IPS-11a (cell line): ENCODE results near the gene CDYL.

Experiments
- H3K4me3 ChIP-seq: one replicate; pipeline ENCODE4 v1.5.1; 2013; ENCODE audit warnings: low read depth, low read length, control low read depth

The CDYL gene

GRCh38 chr6:4957521-4958231, 181.5 kb downstream of the CDYL start:
- H3K4me3 ChIP-seq = no peak overlapping the region

GRCh38 chr6:4958624-4959023, 182.4 kb downstream of the CDYL start:
- no peak overlapping the region for H3K4me3 ChIP-seq

- no peak overlapping the region for H3K4me3 ChIP-seq
These were observed 185.3 kb downstream of the CDYL start for GRCh38 chr6:4961322-4962168.

- no peak overlapping the region for H3K4me3 ChIP-seq
These were observed 186.7 kb downstream of the CDYL start for GRCh38 chr6:4962905-4963304.

GRCh38 chr6:4964675-4965561, 188.7 kb downstream of the CDYL start:
- H3K4me3 ChIP-seq = no peak overlapping the region

GRCh38 chr6:4965562-4966389, 189.6 kb downstream of the CDYL start:
- H3K4me3 ChIP-seq = no peak overlapping the region

- no peak overlapping the region for H3K4me3 ChIP-seq
These were observed 191.3 kb downstream of the CDYL start for GRCh38 chr6:4967301-4968030.

GRCh38 chr6:4969609-4970285, 193.5 kb downstream of the CDYL start:
- H3K4me3 ChIP-seq = no peak overlapping the region

- H3K4me3 ChIP-seq = no peak overlapping the region
These were observed 194.7 kb downstream of the CDYL start for GRCh38 chr6:4970739-4971395.

- no peak overlapping the region for H3K4me3 ChIP-seq
These were observed 195.6 kb downstream of the CDYL start for GRCh38 chr6:4971851-4972250.

GRCh38 chr6:4972438-4972837, 196.2 kb downstream of the CDYL start:
- H3K4me3 ChIP-seq = no peak overlapping the region

GRCh38 chr6:4973415-4973814, 197.2 kb downstream of the CDYL start:
- no peak overlapping the region for H3K4me3 ChIP-seq

GRCh38 chr6:4973982-4974745, 198.0 kb downstream of the CDYL start:
- H3K4me3 ChIP-seq = no peak overlapping the region

GRCh38 chr6:4974962-4975361, 198.8 kb downstream of the CDYL start:
- H3K4me3 ChIP-seq = no peak overlapping the region

GRCh38 chr6:4975506-4975905, 199.3 kb downstream of the CDYL start:
- no peak overlapping the region for H3K4me3 ChIP-seq

GRCh38 chr6:4977468-4977867, 201.3 kb downstream of the CDYL start:
- H3K4me3 ChIP-seq = no peak overlapping the region

- no peak overlapping the region for H3K4me3 ChIP-seq
These were observed 203.2 kb downstream of the CDYL start for GRCh38 chr6:4979426-4979825.

GRCh38 chr6:4981761-4982160, 205.6 kb downstream of the CDYL start:
- no peak overlapping the region for H3K4me3 ChIP-seq
